Chondrocyte (in vitro differentiated cells): ENCODE results near the gene CLIP1. TPM values are rescaled to one million over a fixed set of nuclear protein-coding genes. Genes with fewer than 3 reads are reported as not detected.

Experiments used
- DNase-seq: peaks from one replicate; pipeline ENCODE4 v3.0.0; 2021; ENCODE audit warnings: mixed read lengths, low spot score
- H3K27ac Mint-ChIP-seq: one replicate; pipeline ENCODE4 v1.8.0; 2021; ENCODE audit warnings: mild to moderate bottlenecking, moderate library complexity, mixed read lengths; ENCODE audit not compliant: unreplicated experiment
- H3K27me3 Mint-ChIP-seq: 2 replicates; pipeline ENCODE4 v1.8.0; 2021; ENCODE audit warnings: low read depth, mixed read lengths
- H3K36me3 Mint-ChIP-seq: 2 replicates; pipeline ENCODE4 v1.8.0; 2021; ENCODE audit warnings: low read depth, mixed read lengths
- H3K4me1 Mint-ChIP-seq: 2 replicates; pipeline ENCODE4 v1.8.0; 2021; ENCODE audit warnings: low read depth, mild to moderate bottlenecking, mixed read lengths
- H3K4me3 Mint-ChIP-seq: one replicate; pipeline ENCODE4 v1.8.0; 2021; ENCODE audit warnings: mild to moderate bottlenecking, moderate library complexity, mixed read lengths; ENCODE audit not compliant: unreplicated experiment
- H3K9me3 Mint-ChIP-seq: 2 replicates; pipeline ENCODE4 v1.8.0; 2021; ENCODE audit warnings: low read depth, mixed read lengths
- total RNA-seq: library from RNA; stranded (reverse); gene quantifications from 3 replicates; pipeline ENCODE4 v1.2.1, GENCODE V29; 2021
- TF ChIP-seq, protein P1 (sequence below): fragments of 200-600 bp; sonication (generic); IDR thresholded peaks from 2 replicates; pipeline ENCODE4 v1.5.0; 2021; ENCODE audit warnings: antibody characterized with exemption, mild to moderate bottlenecking, moderate library complexity

The CLIP1 gene
- total RNA-seq, 1 donor from 2014 or later = 101 TPM

DNA sequence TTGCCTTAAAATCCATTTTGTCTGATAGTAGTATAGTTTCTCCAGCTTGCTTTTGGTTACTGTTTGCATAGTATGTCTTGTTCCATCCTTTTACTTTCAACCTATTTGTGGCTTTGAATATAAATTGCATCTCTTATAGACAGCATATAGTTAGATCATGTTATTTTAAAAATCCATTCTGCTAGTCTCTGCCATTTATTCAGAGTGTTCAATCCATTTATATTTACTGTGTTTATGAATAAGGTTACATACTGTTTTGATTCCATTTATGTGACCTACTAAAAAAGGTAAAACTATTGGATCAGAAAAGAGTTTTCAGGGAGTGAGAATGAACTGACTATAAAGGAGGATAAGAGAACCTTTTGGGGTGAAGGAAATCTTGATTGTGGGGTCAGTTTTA lies 126.6 kb downstream of the CLIP1 start:
- no peaks in the 10 kb centered on the region for H3K27me3 Mint-ChIP-seq
- peaks cover 6% of the 10 kb centered on the region for H3K9me3 Mint-ChIP-seq
- no peak overlapping the region for H3K4me3 Mint-ChIP-seq
- peaks cover 4% of the 10 kb centered on the region for H3K4me1 Mint-ChIP-seq
- H3K36me3 Mint-ChIP-seq = peaks cover 26% of the 10 kb centered on the region
- no peak overlapping the region for H3K27ac Mint-ChIP-seq
- TF ChIP-seq, protein P1, sequence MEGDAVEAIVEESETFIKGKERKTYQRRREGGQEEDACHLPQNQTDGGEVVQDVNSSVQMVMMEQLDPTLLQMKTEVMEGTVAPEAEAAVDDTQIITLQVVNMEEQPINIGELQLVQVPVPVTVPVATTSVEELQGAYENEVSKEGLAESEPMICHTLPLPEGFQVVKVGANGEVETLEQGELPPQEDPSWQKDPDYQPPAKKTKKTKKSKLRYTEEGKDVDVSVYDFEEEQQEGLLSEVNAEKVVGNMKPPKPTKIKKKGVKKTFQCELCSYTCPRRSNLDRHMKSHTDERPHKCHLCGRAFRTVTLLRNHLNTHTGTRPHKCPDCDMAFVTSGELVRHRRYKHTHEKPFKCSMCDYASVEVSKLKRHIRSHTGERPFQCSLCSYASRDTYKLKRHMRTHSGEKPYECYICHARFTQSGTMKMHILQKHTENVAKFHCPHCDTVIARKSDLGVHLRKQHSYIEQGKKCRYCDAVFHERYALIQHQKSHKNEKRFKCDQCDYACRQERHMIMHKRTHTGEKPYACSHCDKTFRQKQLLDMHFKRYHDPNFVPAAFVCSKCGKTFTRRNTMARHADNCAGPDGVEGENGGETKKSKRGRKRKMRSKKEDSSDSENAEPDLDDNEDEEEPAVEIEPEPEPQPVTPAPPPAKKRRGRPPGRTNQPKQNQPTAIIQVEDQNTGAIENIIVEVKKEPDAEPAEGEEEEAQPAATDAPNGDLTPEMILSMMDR = no peak
- no peak for DNase-seq

DNA sequence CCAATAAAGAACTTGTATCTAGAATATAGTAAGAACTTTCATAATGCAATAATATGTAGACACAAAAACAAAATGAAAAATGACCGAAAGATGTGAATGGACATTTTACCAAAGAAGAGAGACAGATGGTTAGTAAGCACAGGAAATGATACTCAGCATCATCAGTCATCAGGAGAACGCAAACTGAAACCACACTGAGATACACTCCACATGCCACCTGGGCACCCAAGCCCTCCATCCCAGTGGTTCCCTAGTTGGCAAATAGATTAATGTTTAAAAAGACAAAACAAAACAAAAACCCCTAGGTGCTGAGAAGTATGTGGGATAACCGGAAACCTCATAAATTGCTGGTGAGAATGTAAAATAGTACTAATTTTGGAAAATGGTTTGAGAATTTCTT lies 129.4 kb downstream of the CLIP1 start:
- TF ChIP-seq, protein P1 = no peak
- no peaks in the 10 kb centered on the region for H3K27me3 Mint-ChIP-seq
- H3K9me3 Mint-ChIP-seq = peaks cover 6% of the 10 kb centered on the region
- no peak for DNase-seq
- peaks cover 11% of the 10 kb centered on the region for H3K4me1 Mint-ChIP-seq
- H3K4me3 Mint-ChIP-seq = no peak overlapping the region
- H3K36me3 Mint-ChIP-seq = peaks cover 23% of the 10 kb centered on the region
- peak overlapping the region; percentile 29 for H3K27ac Mint-ChIP-seq

DNA sequence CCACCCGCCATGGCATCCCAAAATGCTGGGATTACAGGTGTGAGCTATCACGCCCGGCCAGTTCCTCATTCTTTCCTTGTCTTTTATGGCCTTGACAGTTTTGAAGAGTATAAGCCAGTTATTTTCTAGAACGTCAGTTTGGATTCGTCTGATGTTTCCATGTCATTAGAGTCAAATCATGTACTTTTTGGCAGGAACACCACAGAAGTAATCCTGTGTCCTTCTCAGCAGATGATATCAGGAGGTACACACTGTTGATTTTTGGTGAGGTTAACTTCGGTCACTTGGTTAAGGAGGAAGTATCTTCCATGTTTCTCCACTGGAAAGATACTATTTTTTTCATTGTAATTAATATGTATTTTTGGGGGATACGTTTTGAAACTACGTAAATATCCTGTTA lies 131.0 kb downstream of the CLIP1 start:
- H3K9me3 Mint-ChIP-seq = peaks cover 6% of the 10 kb centered on the region
- H3K27me3 Mint-ChIP-seq = no peaks in the 10 kb centered on the region
- no peak overlapping the region for H3K27ac Mint-ChIP-seq
- H3K36me3 Mint-ChIP-seq = peaks cover 21% of the 10 kb centered on the region
- no peak overlapping the region for H3K4me3 Mint-ChIP-seq
- no peak for DNase-seq
- H3K4me1 Mint-ChIP-seq = peaks cover 11% of the 10 kb centered on the region
- TF ChIP-seq, protein P1 = no peak

DNA sequence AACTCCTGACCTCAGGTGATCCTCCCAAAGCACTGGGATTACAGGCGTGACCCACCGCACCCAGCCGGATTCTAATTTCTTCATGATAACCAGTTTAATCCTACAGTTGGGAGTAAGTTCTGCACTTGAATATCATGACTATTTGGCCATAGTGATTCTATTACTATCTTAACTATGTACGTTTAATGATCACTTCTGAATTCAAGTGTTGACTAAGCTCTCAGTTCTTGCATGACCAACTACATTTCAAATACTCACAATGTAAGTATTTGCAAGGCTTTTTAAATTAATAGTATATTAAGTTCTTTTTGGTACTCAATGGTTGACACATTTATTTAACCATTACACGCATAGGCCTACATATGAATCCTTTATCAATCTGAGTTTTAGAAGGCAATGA lies 138.8 kb downstream of the CLIP1 start:
- Mint-ChIP-seq H3K36me3 (peaks cover 13% of the 10 kb centered on the region), H3K27me3 (no peaks in the 10 kb centered on the region), H3K9me3 (no peaks in the 10 kb centered on the region), H3K27ac (no peak overlapping the region), H3K4me1 (peaks cover 27% of the 10 kb centered on the region), H3K4me3 (no peak overlapping the region)
- TF ChIP-seq, protein P1 = no peak
- no peak for DNase-seq

DNA sequence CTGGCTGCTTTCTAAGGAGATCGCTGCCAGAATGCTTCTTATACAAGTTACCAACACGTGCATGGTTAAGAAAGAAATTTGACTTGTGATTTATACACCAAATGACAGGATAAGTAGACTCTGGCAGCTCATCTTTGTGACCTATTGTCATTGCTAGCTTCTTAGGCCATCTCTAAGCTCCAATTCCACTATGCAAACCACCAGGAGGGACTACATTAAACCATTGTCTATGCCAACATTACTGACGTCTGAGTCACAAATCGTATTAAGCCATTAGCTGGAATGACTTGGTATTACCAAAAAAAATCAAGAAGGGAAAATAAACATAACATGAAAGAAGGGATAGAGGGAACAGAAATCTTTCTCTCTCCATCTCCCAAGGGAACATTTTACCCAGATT lies 140.4 kb downstream of the CLIP1 start:
- peaks cover 27% of the 10 kb centered on the region for H3K4me1 Mint-ChIP-seq
- no peaks in the 10 kb centered on the region for H3K9me3 Mint-ChIP-seq
- TF ChIP-seq, protein P1 = no peak
- DNase-seq = no peak
- H3K4me3 Mint-ChIP-seq = no peak overlapping the region
- peak overlapping the region; percentile 80 for H3K27ac Mint-ChIP-seq
- peaks cover 21% of the 10 kb centered on the region for H3K36me3 Mint-ChIP-seq
- H3K27me3 Mint-ChIP-seq = no peaks in the 10 kb centered on the region
